Testis (tissue), 2 donors: ENCODE measurements around the gene BANK1.

ENCODE experiments used
- POLR2A ChIP-seq: fragments of 450-650 bp; IDR thresholded peaks from one replicate; pipeline ENCODE4 v1.6.1; 2017; ENCODE audit warnings: antibody characterized with exemption, mild to moderate bottlenecking, moderate library complexity
- TF ChIP-seq, protein P1 (sequence below), 3 experiments: fragments of 450-650 bp in 2 of 3; fragments of 200-600 bp in 1 of 3; sonication (generic) in 1 of 3; IDR thresholded peaks; one replicate each; pipeline ENCODE4 v1.5.1; 2016 to 2019; ENCODE audit warnings: antibody characterized with exemption in 3 of 3, mild to moderate bottlenecking in 2 of 3, moderate library complexity in 1 of 3

- TF ChIP-seq, protein P1, sequence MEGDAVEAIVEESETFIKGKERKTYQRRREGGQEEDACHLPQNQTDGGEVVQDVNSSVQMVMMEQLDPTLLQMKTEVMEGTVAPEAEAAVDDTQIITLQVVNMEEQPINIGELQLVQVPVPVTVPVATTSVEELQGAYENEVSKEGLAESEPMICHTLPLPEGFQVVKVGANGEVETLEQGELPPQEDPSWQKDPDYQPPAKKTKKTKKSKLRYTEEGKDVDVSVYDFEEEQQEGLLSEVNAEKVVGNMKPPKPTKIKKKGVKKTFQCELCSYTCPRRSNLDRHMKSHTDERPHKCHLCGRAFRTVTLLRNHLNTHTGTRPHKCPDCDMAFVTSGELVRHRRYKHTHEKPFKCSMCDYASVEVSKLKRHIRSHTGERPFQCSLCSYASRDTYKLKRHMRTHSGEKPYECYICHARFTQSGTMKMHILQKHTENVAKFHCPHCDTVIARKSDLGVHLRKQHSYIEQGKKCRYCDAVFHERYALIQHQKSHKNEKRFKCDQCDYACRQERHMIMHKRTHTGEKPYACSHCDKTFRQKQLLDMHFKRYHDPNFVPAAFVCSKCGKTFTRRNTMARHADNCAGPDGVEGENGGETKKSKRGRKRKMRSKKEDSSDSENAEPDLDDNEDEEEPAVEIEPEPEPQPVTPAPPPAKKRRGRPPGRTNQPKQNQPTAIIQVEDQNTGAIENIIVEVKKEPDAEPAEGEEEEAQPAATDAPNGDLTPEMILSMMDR (IDR thresholded peaks at IDR 0.05): no peak
- TF ChIP-seq POLR2A: no peak
Observed at GRCh38 chr4:101824500-101824899, 34.0 kb downstream of the BANK1 start.
